Measurements from ENCODE around the gene FASN.

- TF ChIP-seq, protein P1, sequence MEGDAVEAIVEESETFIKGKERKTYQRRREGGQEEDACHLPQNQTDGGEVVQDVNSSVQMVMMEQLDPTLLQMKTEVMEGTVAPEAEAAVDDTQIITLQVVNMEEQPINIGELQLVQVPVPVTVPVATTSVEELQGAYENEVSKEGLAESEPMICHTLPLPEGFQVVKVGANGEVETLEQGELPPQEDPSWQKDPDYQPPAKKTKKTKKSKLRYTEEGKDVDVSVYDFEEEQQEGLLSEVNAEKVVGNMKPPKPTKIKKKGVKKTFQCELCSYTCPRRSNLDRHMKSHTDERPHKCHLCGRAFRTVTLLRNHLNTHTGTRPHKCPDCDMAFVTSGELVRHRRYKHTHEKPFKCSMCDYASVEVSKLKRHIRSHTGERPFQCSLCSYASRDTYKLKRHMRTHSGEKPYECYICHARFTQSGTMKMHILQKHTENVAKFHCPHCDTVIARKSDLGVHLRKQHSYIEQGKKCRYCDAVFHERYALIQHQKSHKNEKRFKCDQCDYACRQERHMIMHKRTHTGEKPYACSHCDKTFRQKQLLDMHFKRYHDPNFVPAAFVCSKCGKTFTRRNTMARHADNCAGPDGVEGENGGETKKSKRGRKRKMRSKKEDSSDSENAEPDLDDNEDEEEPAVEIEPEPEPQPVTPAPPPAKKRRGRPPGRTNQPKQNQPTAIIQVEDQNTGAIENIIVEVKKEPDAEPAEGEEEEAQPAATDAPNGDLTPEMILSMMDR (IDR thresholded peaks at IDR 0.05), result no peak
- TF ChIP-seq POLR2A (IDR thresholded peaks at IDR 0.05), result no peak
These were observed 9.8 kb downstream of the FASN start for GRCh38 chr17:82087961-82088837.

Data from Peyer's patch (tissue), 4 donors.